Mesothelial cell of epicardium (in vitro differentiated cells): ENCODE measurements around the gene HTR2C. TPM values are rescaled to one million over a fixed set of nuclear protein-coding genes. Genes with fewer than 3 reads are reported as not detected.
"Not testable (repeated sequence)": the region's sequence is repeated elsewhere in the genome, so short reads cannot be mapped to it uniquely, and the experiment has no call there.

Experiments
- DNase-seq, 2 experiments: peaks; one replicate each; pipeline ENCODE4 v3.0.0; 2021; ENCODE audit warnings: low spot score in 2 of 2; ENCODE audit not compliant: unreplicated experiment in 2 of 2
- H3K27ac Mint-ChIP-seq: 2 replicates; pipeline ENCODE4 v1.8.0; 2021; ENCODE audit warnings: mixed read lengths
- H3K27me3 Mint-ChIP-seq: 2 replicates; pipeline ENCODE4 v1.8.0; 2021; ENCODE audit warnings: low read depth, mixed read lengths
- H3K36me3 Mint-ChIP-seq: 2 replicates; pipeline ENCODE4 v1.8.0; 2021; ENCODE audit warnings: mixed read lengths
- H3K4me1 Mint-ChIP-seq: 2 replicates; pipeline ENCODE4 v1.8.0; 2021; ENCODE audit warnings: mixed read lengths
- H3K4me3 Mint-ChIP-seq: 2 replicates; pipeline ENCODE4 v1.8.0; 2021; ENCODE audit warnings: mild to moderate bottlenecking, moderate library complexity, mixed read lengths
- H3K9me3 Mint-ChIP-seq: 2 replicates; pipeline ENCODE4 v1.8.0; 2021; ENCODE audit warnings: mixed read lengths
- CTCF ChIP-seq: fragments of 200-600 bp; sonication (generic); IDR thresholded peaks from one replicate; pipeline ENCODE4 v1.5.0; 2021; ENCODE audit warnings: antibody characterized with exemption; ENCODE audit not compliant: unreplicated experiment
- total RNA-seq: library from RNA; stranded (reverse); gene quantifications from 3 replicates; pipeline ENCODE4 v1.2.1, GENCODE V29; 2021

The HTR2C gene
- total RNA-seq, 1 donor from 2014 or later = 1.1 TPM

DNA sequence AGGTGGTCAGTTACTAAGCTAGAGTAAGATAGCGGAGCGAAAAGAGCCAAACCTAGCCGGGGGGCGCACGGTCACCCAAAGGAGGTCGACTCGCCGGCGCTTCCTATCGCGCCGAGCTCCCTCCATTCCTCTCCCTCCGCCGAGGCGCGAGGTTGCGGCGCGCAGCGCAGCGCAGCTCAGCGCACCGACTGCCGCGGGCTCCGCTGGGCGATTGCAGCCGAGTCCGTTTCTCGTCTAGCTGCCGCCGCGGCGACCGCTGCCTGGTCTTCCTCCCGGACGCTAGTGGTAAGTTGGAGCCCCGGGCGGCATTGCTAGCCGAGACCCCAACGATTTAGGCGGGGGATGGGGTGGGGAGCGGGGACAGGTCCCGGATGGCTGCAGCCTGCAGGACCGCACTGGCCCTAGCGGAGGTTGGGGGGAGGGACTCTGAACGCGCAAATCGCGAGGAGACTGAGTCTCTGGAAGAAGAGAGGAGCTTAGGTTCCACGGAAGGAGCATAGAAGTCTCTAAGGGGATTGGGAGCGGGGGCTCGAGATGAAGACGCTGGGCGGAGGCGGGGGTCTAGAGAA lies 573 bp downstream of the HTR2C start:
- Mint-ChIP-seq H3K9me3 (no peaks in the 10 kb centered on the region), H3K36me3 (no peaks in the 10 kb centered on the region), H3K27me3 (peaks cover 98% of the 10 kb centered on the region), H3K4me3 (peak overlapping the region; percentile 65), H3K27ac (no peak overlapping the region), H3K4me1 (peaks cover 29% of the 10 kb centered on the region)
- TF ChIP-seq CTCF = no peak
- peak; percentile 30 to 69 for DNase-seq

GRCh38 chrX:114584983-114585842 lies 1.3 kb downstream of the HTR2C start:
- Mint-ChIP-seq H3K4me1 (peaks cover 28% of the 10 kb centered on the region), H3K4me3 (peak overlapping the region; percentile 65), H3K36me3 (no peaks in the 10 kb centered on the region), H3K27me3 (peaks cover 97% of the 10 kb centered on the region), H3K9me3 (no peaks in the 10 kb centered on the region), H3K27ac (no peak overlapping the region)
- no peak for DNase-seq
- no peak for TF ChIP-seq CTCF

- no peaks in the 10 kb centered on the region for H3K4me1 Mint-ChIP-seq
- H3K27me3 Mint-ChIP-seq = peaks cover 55% of the 10 kb centered on the region
- no peak overlapping the region for H3K27ac Mint-ChIP-seq
- H3K9me3 Mint-ChIP-seq = no peaks in the 10 kb centered on the region
- DNase-seq = no peak
- no peak overlapping the region for H3K4me3 Mint-ChIP-seq
- H3K36me3 Mint-ChIP-seq = no peaks in the 10 kb centered on the region
- no peak for TF ChIP-seq CTCF
Observed at GRCh38 chrX:114591121-114591520, 7.2 kb downstream of the HTR2C start.

- TF ChIP-seq CTCF = no peak
- no peaks in the 10 kb centered on the region for H3K36me3 Mint-ChIP-seq
- peaks cover 16% of the 10 kb centered on the region for H3K27me3 Mint-ChIP-seq
- H3K4me3 Mint-ChIP-seq = no peak overlapping the region
- no peak overlapping the region for H3K27ac Mint-ChIP-seq
- H3K4me1 Mint-ChIP-seq = no peaks in the 10 kb centered on the region
- DNase-seq = no peak
- no peaks in the 10 kb centered on the region for H3K9me3 Mint-ChIP-seq
Observed at GRCh38 chrX:114599305-114599704, 15.4 kb downstream of the HTR2C start.

GRCh38 chrX:114599911-114600310 lies 16.0 kb downstream of the HTR2C start:
- TF ChIP-seq CTCF = no peak
- no peak overlapping the region for H3K27ac Mint-ChIP-seq
- no peak for DNase-seq

DNA sequence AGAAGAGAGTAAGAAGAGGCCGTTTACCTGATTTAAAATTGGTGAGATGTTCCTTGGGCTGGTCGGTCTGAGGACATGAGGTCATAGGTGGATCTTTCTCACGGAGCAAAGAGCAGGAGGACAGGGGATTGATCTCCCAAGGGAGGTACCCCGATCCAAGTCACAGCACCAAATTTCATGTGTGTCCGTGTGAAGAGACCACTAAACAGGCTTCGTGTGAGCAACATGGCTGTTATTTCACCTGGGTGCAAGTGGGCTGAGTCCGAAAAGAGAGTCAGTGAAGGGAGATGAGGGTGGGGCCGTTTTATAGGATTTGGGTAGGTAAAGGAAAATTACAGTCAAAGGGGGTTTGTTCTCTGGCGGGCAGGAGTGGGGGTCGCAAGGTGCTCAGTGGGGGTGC lies 22.7 kb downstream of the HTR2C start:
- not testable (repeated sequence) for DNase-seq, H3K27ac Mint-ChIP-seq, H3K4me3 Mint-ChIP-seq, H3K36me3 Mint-ChIP-seq, H3K4me1 Mint-ChIP-seq, H3K9me3 Mint-ChIP-seq
- peaks cover 44% of the 10 kb centered on the region for H3K27me3 Mint-ChIP-seq

More at GRCh38 chrX:114599911-114600310, 16.0 kb downstream of the HTR2C start:
- no peaks in the 10 kb centered on the region for H3K36me3 Mint-ChIP-seq
- H3K9me3 Mint-ChIP-seq = no peaks in the 10 kb centered on the region
- H3K4me3 Mint-ChIP-seq = no peak overlapping the region
- H3K4me1 Mint-ChIP-seq = no peaks in the 10 kb centered on the region
- H3K27me3 Mint-ChIP-seq = peaks cover 19% of the 10 kb centered on the region
